IMR-90 (cell line): ENCODE results near the gene ROBO1. TPM values are rescaled to one million over a fixed set of nuclear protein-coding genes. Genes with fewer than 3 reads are reported as not detected.

Source experiments
- ATAC-seq: fragments of 200-7000 bp; cut with Tn5 transposase; 2 replicates; pipeline ENCODE4 v1.9.1; 2020; ENCODE audit warnings: low read depth, mild to moderate bottlenecking, moderate library complexity
- BruUV-seq: library from RNA; stranded (reverse); fragments of 400-500 nt; replicated peaks from 2 replicates; lab custom pipeline; 2021; lab: Mats Ljungman, UMichigan
- CTCF ChIA-PET: fragments of 300-600 bp; formaldehyde crosslinking; extraction: SDS; loops from one replicate; lab custom pipeline; 2021; ENCODE audit warnings: antibody characterized with exemption; lab: Yijun Ruan, JAX
- POLR2A ChIA-PET: fragments of 300-600 bp; sonication (Branson Sonifier 250); formaldehyde crosslinking; loops from one replicate; lab custom pipeline; 2022; ENCODE audit warnings: antibody characterized with exemption; ENCODE audit not compliant: unreplicated experiment; lab: Charles Lee
- DNase-seq: peaks from one replicate; pipeline ENCODE4 v3.0.0; 2013
- H2AFZ ChIP-seq: replicated peaks from 2 replicates; pipeline ENCODE3; 2013; ENCODE audit warnings: low read length, mild to moderate bottlenecking; ENCODE audit not compliant: poor library complexity
- H2AK5ac ChIP-seq: 2 replicates; pipeline ENCODE4 v1.6.1; 2013; ENCODE audit warnings: low read depth, low read length, inconsistent platforms
- H2AK9ac ChIP-seq: replicated peaks from 2 replicates; pipeline ENCODE3; 2013; ENCODE audit warnings: mild to moderate bottlenecking, low read depth, low read length, moderate library complexity; ENCODE audit not compliant: poor library complexity
- H2BK120ac ChIP-seq: 2 replicates; pipeline ENCODE4 v1.6.1; 2013; ENCODE audit warnings: low read depth, low read length, inconsistent platforms
- H2BK15ac ChIP-seq: 3 replicates; pipeline ENCODE4 v1.6.1; 2013; ENCODE audit warnings: low read depth, low read length, inconsistent platforms
- H2BK20ac ChIP-seq: 2 replicates; pipeline ENCODE4 v1.6.1; 2013; ENCODE audit warnings: low read depth, mild to moderate bottlenecking, inconsistent platforms, low read length, moderate library complexity
- H2BK5ac ChIP-seq: 2 replicates; pipeline ENCODE4 v1.6.1; 2013; ENCODE audit warnings: mild to moderate bottlenecking, low read depth, low read length, inconsistent platforms; ENCODE audit not compliant: poor library complexity, severe bottlenecking
- H3K14ac ChIP-seq: replicated peaks from 2 replicates; pipeline ENCODE4 v1.6.1; 2013; ENCODE audit warnings: low read depth, low read length, inconsistent platforms
- H3K18ac ChIP-seq: 2 replicates; pipeline ENCODE4 v1.6.1; 2013; ENCODE audit warnings: low read depth, low read length, control low read depth
- H3K23ac ChIP-seq: 2 replicates; pipeline ENCODE4 v1.6.1; 2013; ENCODE audit warnings: low read depth, low read length, inconsistent platforms
- H3K27ac ChIP-seq: 2 replicates; pipeline ENCODE4 v1.5.1; 2013; ENCODE audit warnings: mild to moderate bottlenecking, control low read depth, low read length; ENCODE audit not compliant: insufficient read depth
- H3K27me3 ChIP-seq: 2 replicates; pipeline ENCODE4 v1.6.1; 2013; ENCODE audit warnings: low read length; ENCODE audit not compliant: control insufficient read depth, insufficient read depth
- H3K36me3 ChIP-seq: 2 replicates; pipeline ENCODE4 v1.6.1; 2013; ENCODE audit warnings: low read length, mixed read lengths; ENCODE audit not compliant: control insufficient read depth, insufficient read depth
- H3K4ac ChIP-seq: 2 replicates; pipeline ENCODE4 v1.6.1; 2013; ENCODE audit warnings: low read depth, low read length, inconsistent platforms
- H3K4me1 ChIP-seq: 2 replicates; pipeline ENCODE4 v1.6.1; 2013; ENCODE audit warnings: low read length, mixed read lengths; ENCODE audit not compliant: control insufficient read depth, insufficient read depth
- H3K4me2 ChIP-seq: 2 replicates; pipeline ENCODE4 v1.6.1; 2013; ENCODE audit warnings: low read depth, mild to moderate bottlenecking, control low read depth, low read length, moderate library complexity
- H3K4me3 ChIP-seq: 2 replicates; pipeline ENCODE4 v1.5.1; 2013; ENCODE audit warnings: low read depth, mild to moderate bottlenecking, control low read depth, low read length, moderate library complexity; ENCODE audit not compliant: insufficient read depth
- H3K56ac ChIP-seq: 2 replicates; pipeline ENCODE4 v1.6.1; 2013; ENCODE audit warnings: low read length, inconsistent platforms; ENCODE audit not compliant: insufficient read depth; ENCODE audit errors: extremely low read depth
- H3K79me1 ChIP-seq, 2 experiments: 2 replicates each; pipeline ENCODE4 v1.6.1; 2013; ENCODE audit warnings: low read length in 2 of 2, inconsistent platforms in 1 of 2, low read depth in 1 of 2
- H3K9ac ChIP-seq: 2 replicates; pipeline ENCODE4 v1.6.1; 2013; ENCODE audit warnings: low read depth, low read length, control low read depth
- H3K9me1 ChIP-seq: 2 replicates; pipeline ENCODE4 v1.6.1; 2013; ENCODE audit warnings: low read length, inconsistent platforms; ENCODE audit not compliant: insufficient read depth
- H3K9me3 ChIP-seq: 2 replicates; pipeline ENCODE4 v1.6.1; 2013; ENCODE audit warnings: low read length; ENCODE audit not compliant: control insufficient read depth, insufficient read depth
- H4K20me1 ChIP-seq: 2 replicates; pipeline ENCODE4 v1.6.1; 2013; ENCODE audit warnings: low read length, inconsistent platforms; ENCODE audit not compliant: insufficient read depth
- H4K5ac ChIP-seq: 2 replicates; pipeline ENCODE4 v1.6.1; 2013; ENCODE audit warnings: mild to moderate bottlenecking, low read depth, low read length, control low read depth
- H4K8ac ChIP-seq, 2 experiments: 2 replicates each; pipeline ENCODE4 v1.6.1; 2013; ENCODE audit warnings: low read depth in 2 of 2, low read length in 2 of 2, control low read depth in 1 of 2, inconsistent platforms in 1 of 2
- H4K91ac ChIP-seq: 2 replicates; pipeline ENCODE4 v1.6.1; 2013; ENCODE audit warnings: low read depth, low read length, inconsistent platforms; ENCODE audit not compliant: insufficient read depth
- CEBPB ChIP-seq: IDR thresholded peaks from 2 replicates; pipeline ENCODE4 v1.6.1; 2012; ENCODE audit warnings: low read depth, low read length, improper control_type of control experiment
- MAZ ChIP-seq: IDR thresholded peaks from 2 replicates; pipeline ENCODE4 v1.6.1; 2012; ENCODE audit warnings: low read depth, mild to moderate bottlenecking, low read length, improper control_type of control experiment, moderate library complexity, borderline replicate concordance
- MXI1 ChIP-seq: IDR thresholded peaks from 2 replicates; pipeline ENCODE4 v1.6.1; 2012; ENCODE audit warnings: low read depth, mild to moderate bottlenecking, low read length, moderate library complexity, borderline replicate concordance
- POLR2A ChIP-seq: IDR thresholded peaks from 2 replicates; pipeline ENCODE4 v1.6.1; 2012; ENCODE audit warnings: mild to moderate bottlenecking, low read depth, low read length
- SMC3 ChIP-seq: fragments of 150-350 bp; IDR thresholded peaks from 2 replicates; pipeline ENCODE4 v1.6.1; 2016; ENCODE audit warnings: low read depth, mild to moderate bottlenecking, antibody characterized with exemption, low read length, moderate library complexity
- WGBS, 2 experiments: methylation state at CpG; one replicate each; pipeline versions ENCODE4 v1.1.5 to v1.1.7; 2013; ENCODE audit warnings: missing lambda C conversion rate in 2 of 2; ENCODE audit not compliant: insufficient read length in 1 of 2; ENCODE audit errors: extremely low coverage in 2 of 2; 5-methylcytosine and 5-hydroxymethylcytosine counted together
- dilution Hi-C: fragments of 300-500 bp; cut with HindIII; formaldehyde crosslinking; loops from one replicate; pipeline ENCODE4 v1.14.3; 2018; ENCODE audit warnings: low sequenced_read_pairs; ENCODE audit not compliant: unreplicated experiment
- in situ Hi-C: fragments of 300-500 bp; cut with MboI; formaldehyde crosslinking; loops from 3 replicates; pipeline ENCODE4 v1.14.3; 2019; ENCODE audit warnings: low sequenced_read_pairs, inconsistent platforms, mixed read lengths
- intact Hi-C: fragments of 100-400 bp; cut with micrococcal nuclease; formaldehyde crosslinking; loops from 2 replicates; pipeline ENCODE4 v1.10.0; 2022
- polyA plus RNA-seq, 3 experiments: library from polyadenylated mRNA; depleted of rRNA; stranded (reverse); fragments of >200 nt; gene quantifications; 2 replicates each; pipeline ENCODE4 v1.2.3, GENCODE V29; 2012; ENCODE audit warnings: low replicate concordance in 1 of 3
- total RNA-seq: library from RNA; depleted of rRNA; stranded (reverse); fragments of >200 nt; gene quantifications from 2 replicates; pipeline ENCODE4 v1.2.3, GENCODE V29; 2012

Gene ROBO1
- total and polyA plus RNA-seq, 2 of the 4 experiments (the other 2 are of a cell fraction) = 24.1 to 53.9 TPM

DNA sequence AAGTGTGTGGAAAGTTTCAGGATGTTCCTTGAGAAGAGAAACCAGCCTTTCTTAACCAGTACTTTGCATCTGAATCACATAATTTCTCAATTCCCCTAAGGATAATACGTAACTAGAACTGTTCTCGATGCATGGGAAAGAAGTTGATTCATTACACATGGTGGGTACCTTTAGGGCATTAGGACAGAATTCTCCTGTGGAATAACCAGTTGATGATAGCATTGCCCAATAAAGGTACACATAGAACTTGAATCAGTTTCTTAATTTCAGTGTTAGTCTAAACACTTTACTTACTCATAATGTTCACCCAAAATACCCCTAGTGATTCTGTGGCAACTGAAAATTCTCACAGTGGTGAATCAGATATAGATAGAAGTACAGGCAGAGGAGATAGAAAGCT lies 1030.9 kb downstream of the ROBO1 start:
- CTCF ChIA-PET = no interaction called here
- no TSS peak for BruUV-seq

More for the DNA sequence above, 1030.9 kb downstream of the ROBO1 start:
- Histone ChIP-seq H3K9ac (no peak overlapping the region), H3K27me3 (no peaks in the 10 kb centered on the region), H3K4me2 (no peak overlapping the region), H2AK5ac (no peak overlapping the region), H2AFZ (no peak overlapping the region), H3K4me1 (peaks cover 1% of the 10 kb centered on the region; the same call in 1 of the 2 replicates), H3K27ac (no peak overlapping the region), H3K36me3 (no peaks in the 10 kb centered on the region), H3K18ac (no peak overlapping the region), H4K20me1 (no peaks in the 10 kb centered on the region), H3K9me3 (no peaks in the 10 kb centered on the region), H2BK5ac (no peak overlapping the region), H3K79me1 (no peaks in the 10 kb centered on the region; a peak in 1 of 4 replicates), H3K56ac (no peak overlapping the region), H2AK9ac (no peak overlapping the region), H2BK15ac (no peak overlapping the region), H3K9me1 (no peaks in the 10 kb centered on the region), H3K23ac (no peak overlapping the region), H2BK20ac (no peak overlapping the region), H4K8ac (no peak overlapping the region), H3K4me3 (no peak overlapping the region), H2BK120ac (no peak overlapping the region), H3K14ac (no peak overlapping the region), H3K4ac (no peak overlapping the region), H4K91ac (no peak overlapping the region), H4K5ac (no peak overlapping the region)
- TF ChIP-seq POLR2A (no peak), MXI1 (no peak), MAZ (no peak), SMC3 (no peak), CEBPB (peak; percentile 75)
- DNase-seq (peak; percentile 50), ATAC-seq (no peak)
- POLR2A ChIA-PET = no interaction called here
- in situ Hi-C loops = no loop called here
- intact Hi-C loops = no loop called here
- no CpG with 5 or more reads among the region's 2 CpGs for WGBS, 2 experiments
- dilution Hi-C loops = no loop called here
